ENCODE results near the gene NUDT14.
A peak's percentile ranks its signal among the peaks of the same experiment; 100 is the strongest.

The NUDT14 gene

GRCh38 chr14:105180592-105181548 lies at the start of gene NUDT14:
NUDT14 (minus strand) TSS chr14:105181312; CDS start chr14:105181209, 103 bp downstream.
- DNase-seq (ENCODE audit: low read depth in 2 of 2) = peak; percentile 80 to 83

- no peak for DNase-seq (ENCODE audit: low read depth in 2 of 2)
These were observed 48.1 kb upstream of the NUDT14 start for GRCh38 chr14:105229099-105229655.

GRCh38 chr14:105228562-105228961 lies 47.5 kb upstream of the NUDT14 start:
- no peak for DNase-seq (ENCODE audit: low read depth in 2 of 2)

DNA sequence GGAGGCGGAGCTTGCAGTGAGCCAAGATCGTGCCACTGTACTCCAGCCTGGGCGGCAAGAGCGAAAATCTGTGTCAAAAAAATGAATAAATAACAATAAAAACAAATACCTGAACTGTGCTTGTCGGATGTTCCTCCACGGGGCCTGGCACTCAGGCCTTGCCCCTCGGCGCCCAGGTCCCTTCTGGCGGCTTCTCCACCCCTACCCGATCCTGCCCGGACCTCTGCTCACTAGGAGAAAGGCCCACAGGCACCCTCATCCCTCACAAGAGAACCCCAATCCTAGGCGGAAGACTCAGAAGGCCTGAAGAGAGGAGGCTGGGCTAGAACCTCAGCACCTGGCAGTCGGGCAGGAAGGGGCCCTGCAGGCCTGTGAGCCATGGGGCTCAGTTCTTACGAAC lies 46.2 kb upstream of the NUDT14 start:
- DNase-seq (ENCODE audit: low read depth in 2 of 2) = no peak

- DNase-seq (ENCODE audit: low read depth in 2 of 2) = no peak
These were observed 45.1 kb upstream of the NUDT14 start for GRCh38 chr14:105226198-105226597.

GRCh38 chr14:105224845-105225570 lies 43.9 kb upstream of the NUDT14 start:
- no peak for DNase-seq (ENCODE audit: low read depth in 2 of 2)

DNA sequence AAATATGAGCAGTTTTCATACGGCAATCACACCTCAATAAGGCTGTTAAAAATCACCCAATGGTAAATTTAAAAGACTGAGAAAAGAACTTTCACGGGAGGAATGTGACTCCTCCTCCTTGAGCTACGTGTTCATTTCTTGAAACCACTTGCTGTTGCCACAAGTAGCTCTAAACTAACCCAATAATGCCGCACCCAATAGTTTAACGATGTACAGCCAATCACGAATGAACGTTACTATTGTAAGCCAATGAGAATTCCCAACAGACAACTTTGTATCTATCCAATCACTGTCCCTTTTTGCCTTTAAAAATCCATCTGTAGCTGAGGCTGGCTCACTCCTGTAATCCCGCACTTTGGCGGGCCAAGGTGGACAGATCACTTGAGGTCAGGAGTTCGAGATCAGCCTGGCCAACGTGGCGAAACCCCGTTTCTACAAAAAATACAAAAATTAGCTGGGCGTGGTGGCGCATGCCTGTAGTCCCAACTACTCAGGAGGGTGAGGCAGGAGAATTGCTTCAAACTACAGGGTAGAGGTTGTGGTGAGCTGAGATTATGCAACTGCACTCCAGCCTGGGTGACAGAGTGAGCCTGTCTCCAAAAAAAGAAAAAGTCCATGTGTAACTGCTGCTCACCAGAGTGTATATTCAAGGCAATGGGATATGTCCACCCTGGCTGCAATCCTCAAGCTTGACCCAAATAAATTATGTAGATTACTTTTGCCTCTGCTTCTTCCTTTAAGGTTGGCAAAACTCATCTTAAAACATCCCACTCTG lies 42.8 kb upstream of the NUDT14 start:
- no peak for DNase-seq (ENCODE audit: low read depth in 2 of 2)

GRCh38 chr14:105223260-105223659 lies 42.1 kb upstream of the NUDT14 start:
- no peak for DNase-seq (ENCODE audit: low read depth in 2 of 2)

GRCh38 chr14:105221598-105222178 lies 40.6 kb upstream of the NUDT14 start:
- no peak for DNase-seq (ENCODE audit: low read depth in 2 of 2)

DNA sequence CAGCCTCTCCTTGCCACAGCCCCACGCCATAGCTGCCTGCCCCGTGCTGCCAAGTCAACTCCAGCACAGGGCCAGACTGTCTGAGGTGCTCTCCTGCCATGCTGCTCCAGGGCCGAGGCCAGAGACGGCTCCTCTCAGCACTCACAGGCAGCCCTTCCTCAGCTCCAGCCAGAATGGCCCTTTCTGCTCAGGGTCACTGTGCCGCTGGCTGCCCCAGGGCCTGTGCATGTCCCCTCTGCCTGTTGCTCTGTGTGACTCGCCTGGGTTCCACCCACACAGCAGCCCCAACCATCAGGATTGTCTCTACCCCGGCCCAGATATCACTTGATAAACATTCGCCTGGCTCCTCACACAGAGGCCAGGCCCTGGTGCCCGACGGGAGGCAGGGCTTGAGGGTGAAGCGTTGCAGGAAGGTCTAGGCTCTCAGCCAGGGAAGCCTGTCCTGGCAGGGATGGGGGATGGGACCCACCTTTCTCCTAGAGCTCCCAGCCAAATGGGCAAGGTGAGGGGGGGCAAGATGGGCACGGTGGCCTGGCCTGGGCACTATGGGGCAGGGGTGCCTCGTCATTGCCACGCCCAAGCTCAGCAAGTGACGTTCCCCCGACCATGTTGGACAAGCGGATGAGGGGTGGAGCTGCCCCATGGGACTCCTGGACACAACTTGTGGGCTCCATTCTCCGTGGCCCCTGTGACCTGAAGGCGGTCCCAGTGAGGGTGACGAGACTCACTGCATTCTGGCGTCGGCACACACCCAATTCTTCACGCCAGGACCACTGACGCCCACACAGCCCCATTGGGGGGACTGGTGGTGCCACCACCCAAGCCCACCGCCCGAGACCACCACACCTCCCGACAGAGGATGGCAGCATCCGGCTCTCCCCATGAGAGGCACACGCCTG lies 39.8 kb upstream of the NUDT14 start:
- no peak for DNase-seq (ENCODE audit: low read depth in 2 of 2)

- DNase-seq (ENCODE audit: low read depth in 2 of 2) = no peak
These were observed 38.6 kb upstream of the NUDT14 start for GRCh38 chr14:105219753-105220152.

DNA sequence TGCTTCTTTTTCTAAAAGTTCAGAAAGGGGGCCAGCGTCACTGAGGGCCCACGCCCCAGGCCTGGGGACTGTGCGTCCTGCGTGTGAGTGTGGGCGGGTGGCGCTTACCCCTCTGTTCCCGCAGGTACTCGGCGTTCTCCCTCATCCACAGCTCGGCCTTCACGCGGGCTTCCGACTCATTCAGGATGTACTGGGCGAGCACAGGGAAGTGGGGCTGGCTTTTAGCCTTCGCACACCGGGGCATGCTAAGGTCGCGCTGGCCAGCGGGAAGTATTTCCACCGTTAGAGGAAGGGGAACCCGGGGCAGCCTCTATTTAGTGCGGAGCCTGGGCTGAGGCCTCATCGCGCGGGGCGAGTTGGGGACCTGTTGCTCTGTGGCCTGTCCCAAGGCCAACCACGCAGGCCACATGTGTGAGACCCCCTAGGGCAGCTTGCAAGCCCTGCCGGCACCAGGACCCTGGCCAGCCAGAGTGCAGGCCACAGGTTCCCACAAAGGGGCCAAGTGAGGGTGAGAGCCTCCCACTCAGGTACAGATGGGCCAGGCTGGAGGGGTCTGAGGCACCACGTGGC lies 38.0 kb upstream of the NUDT14 start:
- DNase-seq (ENCODE audit: low read depth in 2 of 2) = no peak

DNA sequence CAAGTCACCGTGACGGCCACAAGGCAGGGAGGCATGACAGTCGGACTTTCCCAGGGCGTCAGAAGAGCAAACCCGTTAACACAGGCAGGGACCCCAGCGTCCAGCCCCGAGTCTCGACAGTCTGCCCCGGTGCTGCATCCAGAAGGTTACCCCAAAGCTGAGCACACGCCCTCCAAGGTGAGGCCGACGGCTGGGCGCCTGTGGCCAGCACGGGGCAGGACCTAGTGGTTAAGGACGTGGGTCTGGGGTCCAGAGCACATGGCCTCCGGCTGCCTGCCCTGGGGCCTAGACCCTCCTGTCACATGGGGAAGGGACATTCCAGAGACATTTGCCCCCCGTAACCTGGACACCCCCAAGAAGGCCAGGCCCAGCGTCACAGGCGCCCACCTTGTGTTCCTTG lies 37.5 kb upstream of the NUDT14 start:
- no peak for DNase-seq (ENCODE audit: low read depth in 2 of 2)

- no peak for DNase-seq (ENCODE audit: low read depth in 2 of 2)
These were observed 36.7 kb upstream of the NUDT14 start for GRCh38 chr14:105217774-105218173.

- DNase-seq (ENCODE audit: low read depth in 2 of 2) = no peak
These were observed 35.6 kb upstream of the NUDT14 start for GRCh38 chr14:105216490-105217247.

GRCh38 chr14:105215602-105216001 lies 34.5 kb upstream of the NUDT14 start:
- no peak for DNase-seq (ENCODE audit: low read depth in 2 of 2)

DNA sequence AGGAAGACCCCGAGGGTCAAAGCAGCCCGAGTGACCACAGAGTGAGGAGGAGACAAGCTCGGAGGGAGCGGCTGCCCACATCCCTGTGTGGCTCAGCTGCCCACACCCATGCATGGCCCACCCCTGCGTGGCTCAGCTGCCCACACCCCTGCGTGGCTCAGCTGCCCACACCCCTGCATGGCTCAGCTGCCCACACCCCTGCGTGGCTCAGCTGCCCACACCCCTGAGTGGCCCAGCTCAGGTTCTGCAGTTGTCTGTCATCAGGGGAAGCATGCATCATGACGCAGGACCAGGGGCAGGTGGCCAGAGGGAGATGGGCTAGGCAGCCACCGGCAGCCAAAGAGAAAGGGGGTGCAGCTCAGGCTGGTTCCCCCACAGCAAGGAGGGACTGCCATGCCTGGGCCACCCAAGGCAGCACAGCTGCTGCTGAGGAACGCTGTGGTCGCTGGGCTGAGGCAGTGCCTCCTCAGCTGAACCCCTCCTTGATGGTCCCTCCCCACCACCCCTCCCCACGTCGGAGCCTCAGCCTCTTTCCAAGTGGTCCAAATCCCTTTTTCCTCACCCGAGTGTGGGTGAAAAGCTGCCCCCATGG lies 33.3 kb upstream of the NUDT14 start:
- DNase-seq (ENCODE audit: low read depth in 2 of 2) = no peak

GRCh38 chr14:105213361-105213760 lies 32.2 kb upstream of the NUDT14 start:
- DNase-seq (ENCODE audit: low read depth in 2 of 2) = no peak

Data from stimulated activated CD8-positive, alpha-beta memory T cell treated with anti-CD3 and anti-CD28 coated beads, Interleukin-7, amount 100 ng/mL, for 1 hour (primary cell).